ENCODE data around the gene ZBTB42. TPM values are rescaled to one million over a fixed set of nuclear protein-coding genes. Genes with fewer than 3 reads are reported as not detected.

The ZBTB42 gene
- total RNA-seq, 2 donors from 2014 or later = 28.4 to 40.9 TPM

- TF ChIP-seq POLR2AphosphoS5 (IDR thresholded peaks at IDR 0.05) (no peak), CTCF (IDR thresholded peaks at IDR 0.05) (no peak), POLR2A (IDR thresholded peaks at IDR 0.05) (no peak)
- no peak overlapping the region for H3K4me3 ChIP-seq
- H3K27me3 ChIP-seq (replicated peaks; ENCODE audit: insufficient read depth) = no peaks in the 10 kb centered on the region
- intact Hi-C loops (cut with DNase I) = no loop called here
- 76% methylated on average over 23 of the region's 23 CpGs for WGBS
- peaks cover 4% of the 10 kb centered on the region for H3K4me1 ChIP-seq (replicated peaks)
- H3K9me3 ChIP-seq = no peaks in the 10 kb centered on the region
- H3K36me3 ChIP-seq = no peaks in the 10 kb centered on the region
- no peak for DNase-seq (ENCODE audit: low spot score)
- H3K27ac ChIP-seq = peak overlapping the region; percentile 18 to 21
Measured at GRCh38 chr14:104821229-104821945, 20.5 kb downstream of the ZBTB42 start.

GRCh38 chr14:104821971-104822608 is 21.2 kb downstream of the ZBTB42 start:
- intact Hi-C loops (cut with DNase I) = no loop called here
- WGBS = 84% methylated on average over 27 of the region's 27 CpGs
- TF ChIP-seq CTCF (IDR thresholded peaks at IDR 0.05) (no peak), POLR2AphosphoS5 (IDR thresholded peaks at IDR 0.05) (no peak), POLR2A (IDR thresholded peaks at IDR 0.05) (no peak)

DNA sequence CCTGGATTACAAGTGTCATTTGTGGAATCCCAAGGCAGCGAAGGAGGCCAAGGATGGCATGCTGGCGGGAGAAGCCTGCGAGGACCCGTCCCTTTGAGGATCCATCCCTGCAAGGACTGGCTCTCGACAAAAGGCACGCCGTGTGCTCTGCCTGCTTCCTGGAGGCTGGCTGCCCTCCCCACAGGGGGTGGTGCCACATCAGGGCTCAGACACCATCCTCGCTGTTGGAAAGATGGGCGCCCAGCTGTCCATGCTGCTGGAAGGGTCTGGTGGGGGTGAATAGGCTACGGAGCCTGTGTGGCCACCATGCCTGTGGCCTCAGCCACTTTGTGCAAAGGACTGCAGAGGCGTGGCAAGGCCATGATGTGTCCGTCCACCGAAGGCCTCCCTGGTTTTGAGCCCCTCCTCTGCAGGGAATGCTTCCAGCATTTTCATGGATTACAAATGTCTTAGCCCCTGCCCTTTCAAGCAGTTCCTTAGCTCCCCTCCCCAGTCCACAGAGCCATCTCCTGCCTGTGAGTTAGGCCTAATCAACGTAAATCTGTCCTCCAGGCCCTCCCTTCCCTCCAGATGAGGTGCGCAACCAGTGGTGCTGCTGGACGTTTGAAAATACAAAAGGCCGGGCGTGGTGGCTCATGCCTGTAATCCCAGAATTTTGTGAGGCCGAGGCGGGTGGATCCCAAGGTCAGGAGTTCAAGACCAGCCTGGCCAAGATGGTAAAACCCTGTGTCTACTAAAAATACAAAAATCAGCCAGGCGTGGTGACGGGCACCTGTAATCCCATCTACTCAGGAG is 22.1 kb downstream of the ZBTB42 start:
- no peak for TF ChIP-seq CTCF (IDR thresholded peaks at IDR 0.05)
- TF ChIP-seq POLR2AphosphoS5 (IDR thresholded peaks at IDR 0.05) = no peak
- no peak for TF ChIP-seq POLR2A (IDR thresholded peaks at IDR 0.05)
- no peak for DNase-seq (ENCODE audit: low spot score)
- no peaks in the 10 kb centered on the region for H3K27me3 ChIP-seq (replicated peaks; ENCODE audit: insufficient read depth)
- H3K36me3 ChIP-seq = no peaks in the 10 kb centered on the region
- intact Hi-C loops (cut with DNase I) = no loop called here
- H3K4me1 ChIP-seq (replicated peaks) = no peaks in the 10 kb centered on the region
- no peaks in the 10 kb centered on the region for H3K9me3 ChIP-seq
- H3K4me3 ChIP-seq = no peak overlapping the region
- no peak overlapping the region for H3K27ac ChIP-seq
- 86% methylated on average over 22 of the region's 22 CpGs for WGBS

More at GRCh38 chr14:104821971-104822608, 21.2 kb downstream of the ZBTB42 start:
- Histone ChIP-seq H3K4me3 (no peak overlapping the region), H3K9me3 (no peaks in the 10 kb centered on the region), H3K4me1 (replicated peaks) (no peaks in the 10 kb centered on the region), H3K36me3 (no peaks in the 10 kb centered on the region), H3K27ac (peak overlapping the region in 1 of 2 donors; percentile 21), H3K27me3 (replicated peaks; ENCODE audit: insufficient read depth) (no peaks in the 10 kb centered on the region)
- no peak for DNase-seq (ENCODE audit: low spot score)

GRCh38 chr14:104824353-104824997 is 23.6 kb downstream of the ZBTB42 start:
- no peaks in the 10 kb centered on the region for H3K4me1 ChIP-seq (replicated peaks)
- no peaks in the 10 kb centered on the region for H3K36me3 ChIP-seq
- TF ChIP-seq CTCF (IDR thresholded peaks at IDR 0.05) (no peak), POLR2AphosphoS5 (IDR thresholded peaks at IDR 0.05) (no peak), POLR2A (IDR thresholded peaks at IDR 0.05) (no peak)
- no peaks in the 10 kb centered on the region for H3K9me3 ChIP-seq
- intact Hi-C loops (cut with DNase I) = no loop called here
- WGBS = 94% methylated on average over 2 of the region's 2 CpGs
- no peak overlapping the region for H3K4me3 ChIP-seq
- H3K27ac ChIP-seq = no peak overlapping the region
- DNase-seq (ENCODE audit: low spot score) = no peak
- no peaks in the 10 kb centered on the region for H3K27me3 ChIP-seq (replicated peaks; ENCODE audit: insufficient read depth)

Data from prostate gland (tissue), 2 donors.